ENCODE measurements around the gene BBC3. TPM values are rescaled to one million over a fixed set of nuclear protein-coding genes. Genes with fewer than 3 reads are reported as not detected.

BBC3 gene
- total RNA-seq, 1 experiment from 2014 or later = 2.7 TPM

GRCh38 chr19:47187797-47188196, 43.2 kb downstream of the BBC3 start:
- intact Hi-C loops (cut with micrococcal nuclease; ENCODE audit: unreplicated experiment) = no loop called here
- no peaks in the 10 kb centered on the region for H3K4me1 ChIP-seq (ENCODE audit: insufficient read depth, low read length, poor library complexity, severe bottlenecking)
- BruUV-seq (replicated peaks) = no TSS peak
- no peak overlapping the region for H3K4me3 ChIP-seq (ENCODE audit: low read depth, low read length, poor library complexity, severe bottlenecking)
- peaks cover 41% of the 10 kb centered on the region for H3K36me3 ChIP-seq (ENCODE audit: insufficient read depth, low read length, poor library complexity, severe bottlenecking)
- TF ChIP-seq EZH2 (IDR thresholded peaks at IDR 0.05; ENCODE audit: borderline replicate concordance, low read depth, low read length, poor library complexity, severe bottlenecking) = no peak
- TF ChIP-seq, protein P1, sequence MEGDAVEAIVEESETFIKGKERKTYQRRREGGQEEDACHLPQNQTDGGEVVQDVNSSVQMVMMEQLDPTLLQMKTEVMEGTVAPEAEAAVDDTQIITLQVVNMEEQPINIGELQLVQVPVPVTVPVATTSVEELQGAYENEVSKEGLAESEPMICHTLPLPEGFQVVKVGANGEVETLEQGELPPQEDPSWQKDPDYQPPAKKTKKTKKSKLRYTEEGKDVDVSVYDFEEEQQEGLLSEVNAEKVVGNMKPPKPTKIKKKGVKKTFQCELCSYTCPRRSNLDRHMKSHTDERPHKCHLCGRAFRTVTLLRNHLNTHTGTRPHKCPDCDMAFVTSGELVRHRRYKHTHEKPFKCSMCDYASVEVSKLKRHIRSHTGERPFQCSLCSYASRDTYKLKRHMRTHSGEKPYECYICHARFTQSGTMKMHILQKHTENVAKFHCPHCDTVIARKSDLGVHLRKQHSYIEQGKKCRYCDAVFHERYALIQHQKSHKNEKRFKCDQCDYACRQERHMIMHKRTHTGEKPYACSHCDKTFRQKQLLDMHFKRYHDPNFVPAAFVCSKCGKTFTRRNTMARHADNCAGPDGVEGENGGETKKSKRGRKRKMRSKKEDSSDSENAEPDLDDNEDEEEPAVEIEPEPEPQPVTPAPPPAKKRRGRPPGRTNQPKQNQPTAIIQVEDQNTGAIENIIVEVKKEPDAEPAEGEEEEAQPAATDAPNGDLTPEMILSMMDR (conservative IDR thresholded peaks at IDR 0.05; ENCODE audit: low read depth, low read length) = no peak
- no peak overlapping the region for H3K27ac ChIP-seq (ENCODE audit: low read depth, low read length, poor library complexity, severe bottlenecking)
- ChIA-PET CTCF (no interaction called here), POLR2A (ENCODE audit: low non-redundant PET) (no interaction called here)
- no peaks in the 10 kb centered on the region for H3K27me3 ChIP-seq (replicated peaks; ENCODE audit: insufficient read depth, low read depth, low read length, poor library complexity)
- no peaks in the 10 kb centered on the region for H3K9me3 ChIP-seq (ENCODE audit: low read depth, low read length, poor library complexity, severe bottlenecking)
- DNase-seq (ENCODE audit: low spot score) = no peak

DNA sequence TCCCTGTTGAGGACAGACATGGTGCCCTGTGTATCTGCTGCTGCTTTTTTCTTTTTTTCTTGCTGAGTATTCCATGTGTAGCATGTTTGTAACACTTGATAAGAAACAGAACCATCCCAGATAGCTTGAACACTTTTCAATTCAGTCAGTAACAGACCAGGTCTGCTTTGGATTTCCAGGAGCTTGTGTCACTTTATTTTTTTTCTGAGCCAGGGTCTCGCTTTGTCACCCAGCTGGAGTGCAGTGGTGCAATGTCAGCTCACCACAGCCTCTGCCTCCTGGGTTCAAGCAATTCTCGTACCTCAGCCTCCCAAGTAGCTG, 43.7 kb downstream of the BBC3 start:
- peak overlapping the region; percentile 30 for H3K27ac ChIP-seq (ENCODE audit: low read depth, low read length, poor library complexity, severe bottlenecking)
- DNase-seq (ENCODE audit: low spot score) = no peak
- no peaks in the 10 kb centered on the region for H3K27me3 ChIP-seq (replicated peaks; ENCODE audit: insufficient read depth, low read depth, low read length, poor library complexity)
- no peak for TF ChIP-seq EZH2 (IDR thresholded peaks at IDR 0.05; ENCODE audit: borderline replicate concordance, low read depth, low read length, poor library complexity, severe bottlenecking)
- TF ChIP-seq, protein P1 (conservative IDR thresholded peaks at IDR 0.05; ENCODE audit: low read depth, low read length) = no peak
- H3K4me3 ChIP-seq (ENCODE audit: low read depth, low read length, poor library complexity, severe bottlenecking) = no peak overlapping the region
- H3K4me1 ChIP-seq (ENCODE audit: insufficient read depth, low read length, poor library complexity, severe bottlenecking) = no peaks in the 10 kb centered on the region
- ChIA-PET POLR2A (ENCODE audit: low non-redundant PET) (no interaction called here), CTCF (no interaction called here)
- H3K36me3 ChIP-seq (ENCODE audit: insufficient read depth, low read length, poor library complexity, severe bottlenecking) = peaks cover 45% of the 10 kb centered on the region
- intact Hi-C loops (cut with micrococcal nuclease; ENCODE audit: unreplicated experiment) = no loop called here
- no peaks in the 10 kb centered on the region for H3K9me3 ChIP-seq (ENCODE audit: low read depth, low read length, poor library complexity, severe bottlenecking)
- no TSS peak for BruUV-seq (replicated peaks)

DNA sequence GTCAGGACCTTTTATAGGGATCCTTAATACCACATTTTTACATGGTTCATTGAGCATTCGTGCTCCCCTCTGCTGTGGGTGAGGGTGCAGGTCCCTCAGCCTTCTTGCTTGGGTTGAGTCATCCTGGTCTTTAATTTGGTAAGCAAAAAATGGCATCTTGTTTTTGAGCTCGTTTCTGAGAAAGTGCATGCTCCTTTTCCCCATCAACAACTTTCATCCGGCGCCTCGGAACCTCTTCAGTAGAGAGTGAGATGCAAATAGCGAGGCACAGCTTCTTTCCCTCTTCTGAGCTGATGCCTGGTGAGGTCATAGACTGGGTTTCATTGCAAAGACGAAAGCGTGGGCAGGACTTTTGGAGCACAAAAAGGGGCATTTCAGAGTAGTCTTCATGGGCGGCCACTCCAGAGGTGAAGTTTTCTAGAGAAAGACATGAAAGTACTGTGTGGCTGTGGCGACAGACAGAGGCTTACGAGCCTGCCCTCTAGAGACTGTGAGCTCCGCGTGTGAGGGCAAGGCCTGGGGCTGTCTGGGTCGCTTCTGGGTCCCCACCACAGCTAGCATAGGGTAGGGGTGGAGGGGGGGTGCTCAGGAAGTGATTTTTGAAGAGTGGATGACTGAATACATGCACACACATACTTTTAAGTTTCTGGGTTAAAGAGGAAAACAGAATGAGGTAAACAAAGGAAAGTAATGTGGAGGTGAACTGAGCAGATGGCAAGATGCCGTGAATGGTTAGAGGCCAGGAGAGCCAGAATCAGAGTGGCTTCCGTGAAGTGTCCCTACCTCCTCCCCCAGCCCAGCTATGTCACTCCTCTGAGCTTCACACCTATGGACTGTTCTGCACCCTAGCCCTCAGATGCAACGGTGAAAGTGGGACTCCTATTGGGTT, 44.3 kb downstream of the BBC3 start:
- intact Hi-C loops (cut with micrococcal nuclease; ENCODE audit: unreplicated experiment) = no loop called here
- ChIA-PET POLR2A (ENCODE audit: low non-redundant PET) (interaction anchor here (0.6 kb wide), 1 partner anchor 62 kb away, joined by 10 read pairs; no protein-coding TSS in a partner anchor), CTCF (no interaction called here)
- Histone ChIP-seq H3K36me3 (ENCODE audit: insufficient read depth, low read length, poor library complexity, severe bottlenecking) (peaks cover 51% of the 10 kb centered on the region), H3K4me3 (ENCODE audit: low read depth, low read length, poor library complexity, severe bottlenecking) (no peak overlapping the region), H3K4me1 (ENCODE audit: insufficient read depth, low read length, poor library complexity, severe bottlenecking) (no peaks in the 10 kb centered on the region), H3K27ac (ENCODE audit: low read depth, low read length, poor library complexity, severe bottlenecking) (peak overlapping the region; percentile 30), H3K27me3 (replicated peaks; ENCODE audit: insufficient read depth, low read depth, low read length, poor library complexity) (no peaks in the 10 kb centered on the region), H3K9me3 (ENCODE audit: low read depth, low read length, poor library complexity, severe bottlenecking) (no peaks in the 10 kb centered on the region)
- DNase-seq (ENCODE audit: low spot score) = no peak
- TF ChIP-seq EZH2 (IDR thresholded peaks at IDR 0.05; ENCODE audit: borderline replicate concordance, low read depth, low read length, poor library complexity, severe bottlenecking) = no peak
- TF ChIP-seq, protein P1 (conservative IDR thresholded peaks at IDR 0.05; ENCODE audit: low read depth, low read length) = no peak
- BruUV-seq (replicated peaks) = no TSS peak
